GM12878 (cell line): ENCODE measurements around the gene DNAJC5. TPM values are rescaled to one million over a fixed set of nuclear protein-coding genes. Genes with fewer than 3 reads are reported as not detected.
"Not testable (repeated sequence)": the region's sequence is repeated elsewhere in the genome, so short reads cannot be mapped to it uniquely, and the experiment has no call there.

ENCODE experiments used
- ATAC-seq: fragments of 200-7000 bp; cut with Tn5 transposase; 3 replicates; pipeline ENCODE4 v1.9.1; 2020; ENCODE audit warnings: mild to moderate bottlenecking, moderate library complexity
- BruUV-seq: library from RNA; stranded (reverse); fragments of 400-500 nt; replicated peaks from 2 replicates; lab custom pipeline; 2021; lab: Mats Ljungman, UMichigan
- CTCF ChIA-PET: fragments of 300-600 bp; sonication (Branson Sonifier 250); formaldehyde crosslinking; extraction: SDS; loops from one replicate; lab custom pipeline; 2021; ENCODE audit warnings: inconsistent platforms; lab: Yijun Ruan, JAX
- POLR2A ChIA-PET: fragments of 350-600 bp; formaldehyde crosslinking; extraction: SDS; loops from one replicate; lab custom pipeline; 2021; ENCODE audit warnings: inconsistent platforms; lab: Charles Lee
- RAD21 ChIA-PET: fragments of 300-600 bp; sonication (Branson Sonifier 250); formaldehyde crosslinking; loops from one replicate; lab custom pipeline; 2023; ENCODE audit warnings: antibody characterized with exemption; ENCODE audit not compliant: unreplicated experiment; lab: Charles Lee
- SMC1A ChIA-PET: fragments of 300-600 bp; sonication (Branson Sonifier 250); formaldehyde crosslinking; loops from one replicate; lab custom pipeline; 2023; ENCODE audit not compliant: unreplicated experiment, uncharacterized antibody; lab: Charles Lee
- DNase-seq: peaks from one replicate; pipeline ENCODE4 v3.0.0-alpha.2; 2011; ENCODE audit warnings: low read depth, low spot score
- FAIRE-seq: peaks from 3 replicates; lab custom pipeline; 2011; peaks lifted over from hg19 to GRCh38; lab: Jason Lieb, UNC
- H2AFZ ChIP-seq: 2 replicates; pipeline ENCODE4 v1.6.0; 2011; ENCODE audit warnings: low read depth, low read length, control low read depth; ENCODE audit not compliant: control insufficient read depth
- H3K27ac ChIP-seq: 2 replicates; pipeline ENCODE4 v1.5.1; 2011; ENCODE audit warnings: control low read depth; ENCODE audit not compliant: control insufficient read depth, insufficient read depth
- H3K27me3 ChIP-seq, 2 experiments: replicated peaks in 1 of 2; 2 replicates each; pipeline versions ENCODE4 v1.6.0 to v1.6.1; 2011; ENCODE audit warnings: low read length in 1 of 2; ENCODE audit not compliant: control insufficient read depth in 2 of 2, insufficient read depth in 2 of 2
- H3K36me3 ChIP-seq, 2 experiments: 2 replicates each; pipeline ENCODE4 v1.5.1; 2011; ENCODE audit warnings: low read length in 1 of 2; ENCODE audit not compliant: control insufficient read depth in 2 of 2, insufficient read depth in 2 of 2
- H3K4me1 ChIP-seq: 2 replicates; pipeline ENCODE4 v1.6.1; 2011; ENCODE audit warnings: mild to moderate bottlenecking, low read length, moderate library complexity, mixed read lengths; ENCODE audit not compliant: control insufficient read depth, insufficient read depth
- H3K4me2 ChIP-seq: 2 replicates; pipeline ENCODE4 v1.6.0; 2011; ENCODE audit warnings: control low read depth; ENCODE audit not compliant: control insufficient read depth, insufficient read depth
- H3K4me3 ChIP-seq: fragments of 200-600 bp; sonication (generic); 2 replicates; pipeline ENCODE4 v1.5.1; 2016
- H3K79me2 ChIP-seq: 2 replicates; pipeline ENCODE4 v1.6.0; 2011; ENCODE audit warnings: low read length; ENCODE audit not compliant: control insufficient read depth, insufficient read depth
- H3K9ac ChIP-seq: 2 replicates; pipeline ENCODE4 v1.8.0; 2011; ENCODE audit warnings: low read length, control low read depth, mixed read lengths; ENCODE audit not compliant: control insufficient read depth, insufficient read depth
- H3K9me3 ChIP-seq: replicated peaks from 3 replicates; pipeline ENCODE4 v1.5.1; 2011; ENCODE audit warnings: mild to moderate bottlenecking, low read length; ENCODE audit not compliant: control insufficient read depth, insufficient read depth
- H4K20me1 ChIP-seq: 2 replicates; pipeline ENCODE4 v1.6.0; 2011; ENCODE audit not compliant: control insufficient read depth, insufficient read depth
- CBFB ChIP-seq: IDR thresholded peaks from 2 replicates; pipeline ENCODE4 v1.6.1; 2016; ENCODE audit warnings: antibody characterized with exemption, low read depth
- EP300 ChIP-seq, 2 experiments: fragments of 150-350 bp in 1 of 2; IDR thresholded peaks; 2 replicates each; pipeline ENCODE4 v1.6.1; 2011 to 2012; ENCODE audit warnings: low read depth in 2 of 2, low read length in 2 of 2, borderline replicate concordance in 1 of 2, improper control_type of control experiment in 1 of 2, inconsistent platforms in 1 of 2; ENCODE audit not compliant: control insufficient read depth in 1 of 2
- EZH2 ChIP-seq: IDR thresholded peaks from 2 replicates; pipeline ENCODE4 v1.6.1; 2012; ENCODE audit warnings: low read depth, mild to moderate bottlenecking, control low read depth, inconsistent platforms, low read length, borderline replicate concordance; ENCODE audit not compliant: control insufficient read depth
- JUND ChIP-seq: IDR thresholded peaks from 2 replicates; pipeline ENCODE4 v1.6.1; 2012; ENCODE audit warnings: low read depth, mild to moderate bottlenecking, low read length, improper control_type of control experiment, moderate library complexity
- MYB ChIP-seq: fragments of 150-350 bp; IDR thresholded peaks from 2 replicates; pipeline ENCODE4 v1.6.1; 2014; ENCODE audit warnings: mild to moderate bottlenecking, low read depth, low read length, borderline replicate concordance
- STAT1 ChIP-seq: fragments of 450-650 bp; conservative IDR thresholded peaks from 2 replicates; pipeline ENCODE4 v1.6.1; 2014; ENCODE audit warnings: antibody characterized with exemption, mild to moderate bottlenecking
- YBX1 ChIP-seq: fragments of 450-650 bp; IDR thresholded peaks from 2 replicates; pipeline ENCODE4 v1.6.1; 2016; ENCODE audit warnings: antibody characterized with exemption
- YY1 ChIP-seq: IDR thresholded peaks from 2 replicates; pipeline ENCODE4 v1.6.1; 2011; ENCODE audit warnings: low read depth, mild to moderate bottlenecking, low read length
- WGBS: methylation state at CpG from one replicate; pipeline ENCODE4 v1.1.6; 2016; ENCODE audit warnings: low lambda C conversion rate; ENCODE audit not compliant: insufficient replicate concordance, insufficient coverage; ENCODE audit errors: missing lambda C conversion rate; 5-methylcytosine and 5-hydroxymethylcytosine counted together
- in situ Hi-C: fragments of 300-500 bp; cut with MboI; formaldehyde crosslinking; loops from 9 replicates; pipeline ENCODE4 v1.14.3; 2018; ENCODE audit warnings: mixed read lengths
- intact Hi-C: fragments of 100-400 bp; cut with micrococcal nuclease; formaldehyde crosslinking; loops from one replicate; pipeline ENCODE4 v1.14.2; 2022; ENCODE audit not compliant: unreplicated experiment
- polyA plus RNA-seq, 11 experiments: library from polyadenylated mRNA; depleted of rRNA in 4 of 11; unstranded in 6 of 11; stranded (reverse) in 5 of 11; fragments of >200 nt; fragmentation: Nextera tagmentation in 4 of 11; fragmentation: Illumina TruSeq in 1 of 11; extraction: Ambion mirVana in 4 of 11; extraction: Trizol in 1 of 11; gene quantifications; 1 replicate in 1 of 11; 2 replicates in 10 of 11; pipeline versions ENCODE4 v1.2.1 to v1.2.3, GENCODE V29; 2011 to 2016; ENCODE audit warnings: inconsistent platforms in 2 of 11, missing spikeins in 2 of 11, low read depth in 1 of 11
- total RNA-seq, 4 experiments: library from RNA; depleted of rRNA in 3 of 4; stranded (reverse); fragments of >200 nt in 3 of 4; fragmentation: Illumina TruSeq in 1 of 4; extraction: Trizol in 1 of 4; gene quantifications; 2 replicates each; pipeline versions ENCODE4 v1.2.1 to v1.2.3, GENCODE V29; 2013 to 2021
- TF ChIP-seq, protein P1 (sequence below): fragments of 450-650 bp; conservative IDR thresholded peaks from 2 replicates; pipeline ENCODE4 v1.6.1; 2017; ENCODE audit warnings: mild to moderate bottlenecking, moderate library complexity
- TF ChIP-seq, protein P2 (sequence below), 3 experiments: IDR thresholded peaks in 2 of 3; conservative IDR thresholded peaks in 1 of 3; 2 replicates each; pipeline ENCODE4 v1.5.1; 2011; ENCODE audit warnings: low read depth in 3 of 3, low read length in 3 of 3, mild to moderate bottlenecking in 3 of 3, control low read depth in 2 of 3, moderate library complexity in 2 of 3, inconsistent platforms in 1 of 3, mixed read lengths in 1 of 3; ENCODE audit not compliant: control insufficient read depth in 2 of 3, insufficient read depth in 1 of 3; ENCODE audit errors: extremely low read depth in 1 of 3

DNAJC5 gene
- total and polyA plus RNA-seq, 10 of the 15 experiments (the other 5 are each of a cell fraction or from before 2014, with no cell fraction given) = 0.69 to 36.8 (median 17.0) TPM

DNA sequence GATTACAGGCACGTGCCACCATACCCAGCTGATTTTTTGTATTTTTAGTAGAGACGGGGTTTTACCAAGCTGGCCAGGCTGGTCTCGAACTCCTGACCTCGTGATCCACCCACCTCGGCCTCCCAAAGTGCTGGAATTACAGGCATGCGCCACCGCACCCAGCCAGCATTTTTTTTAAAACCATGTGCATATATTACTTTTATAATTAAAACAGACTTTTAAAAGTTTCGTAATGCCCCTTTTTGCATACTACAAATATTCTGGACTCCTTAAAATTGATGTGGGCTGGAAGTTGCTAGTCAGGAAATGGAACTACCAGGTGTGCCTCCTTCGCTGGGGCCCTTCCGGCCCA lies 77.0 kb downstream of the DNAJC5 start:
- BruUV-seq, H3K9ac ChIP-seq, H3K4me2 ChIP-seq, H3K27me3 ChIP-seq, in situ Hi-C loops, ATAC-seq, DNase-seq, H4K20me1 ChIP-seq, H3K4me3 ChIP-seq, H2AFZ ChIP-seq, FAIRE-seq, SMC1A ChIA-PET, H3K27ac ChIP-seq, RAD21 ChIA-PET, H3K9me3 ChIP-seq: not testable (repeated sequence)
- intact Hi-C loops = loop anchor here (2.0 to 5.0 kb wide), 2 partner anchors 15 to 435 kb away; partner anchors contain the start of genes PTK6 and UCKL1
- Histone ChIP-seq H3K36me3 (peaks cover 8 to 15% of the 10 kb centered on the region in 2 experiments; a peak in 3 of 4 replicates), H3K79me2 (peaks cover 17% of the 10 kb centered on the region), H3K4me1 (peaks cover 13% of the 10 kb centered on the region)
- ChIA-PET CTCF (interaction anchor here (0.7 to 3.2 kb wide), 2 partner anchors 9 to 15 kb away, joined by 5 to 12 read pairs; partner anchors contain the start of genes PRPF6 and UCKL1), POLR2A (interaction anchor here (0.6 kb wide), 2 partner anchors 70 to 917 kb away, joined by 4 to 5 read pairs; no protein-coding TSS in a partner anchor)
- 73% methylated on average over 10 of the region's 10 CpGs for WGBS

DNA sequence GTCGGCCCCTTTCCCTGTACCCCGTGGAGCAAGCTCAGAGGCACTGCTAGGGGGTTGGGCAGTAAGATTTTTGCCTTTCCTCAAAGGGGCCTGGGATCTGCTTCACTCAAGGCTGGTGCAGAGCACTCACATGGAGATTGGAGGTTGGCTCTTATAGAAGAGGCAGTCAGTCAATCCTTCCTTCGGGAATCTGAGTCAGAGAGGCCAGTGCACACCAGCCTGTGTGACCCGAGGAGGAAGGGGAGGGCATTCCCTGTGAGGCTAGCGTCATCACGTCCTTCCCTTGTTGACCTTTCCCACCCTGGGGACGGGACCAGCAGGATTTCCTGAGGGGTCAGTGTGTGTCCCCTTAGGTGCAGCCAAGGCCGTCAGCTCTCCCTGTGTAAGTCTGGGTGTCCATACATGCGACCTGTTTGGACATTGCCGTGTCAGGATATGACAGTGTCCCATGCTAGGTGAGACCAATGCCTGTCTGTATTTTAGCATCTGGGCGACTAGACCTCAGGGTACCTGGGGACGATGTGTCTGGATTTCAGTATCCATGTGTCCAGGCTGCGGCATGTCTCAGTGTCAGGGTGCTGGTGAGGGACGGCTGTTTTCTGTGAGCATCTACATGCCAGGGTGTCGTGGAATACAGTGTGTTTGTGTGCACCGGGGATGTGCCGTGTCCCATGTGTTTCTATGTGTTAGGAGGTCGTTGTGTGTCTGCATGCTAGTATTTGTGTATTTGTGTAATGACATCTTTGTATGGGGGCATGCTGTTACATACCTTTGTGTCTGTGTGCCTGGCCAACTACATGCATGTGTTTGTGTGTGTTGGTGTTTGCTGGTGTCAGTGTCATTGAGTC lies 77.6 kb downstream of the DNAJC5 start:
- intact Hi-C loops = loop anchor here (2.0 to 5.0 kb wide), 2 partner anchors 16 to 435 kb away; partner anchors contain the start of genes PTK6 and UCKL1
- Histone ChIP-seq H3K27me3 (no peaks in the 10 kb centered on the region), H3K9me3 (no peaks in the 10 kb centered on the region), H3K27ac (no peak overlapping the region), H2AFZ (no peak overlapping the region), H3K36me3 (peaks cover 8 to 15% of the 10 kb centered on the region in 2 experiments; a peak in 3 of 4 replicates), H3K4me2 (no peak overlapping the region), H4K20me1 (no peaks in the 10 kb centered on the region), H3K4me1 (peaks cover 17% of the 10 kb centered on the region), H3K9ac (no peak overlapping the region), H3K79me2 (peaks cover 22% of the 10 kb centered on the region), H3K4me3 (no peak overlapping the region)
- ATAC-seq = no peak
- POLR2A ChIA-PET = no interaction called here
- in situ Hi-C loops = no loop called here
- CTCF ChIA-PET = interaction anchor here (0.7 to 3.2 kb wide), 6 partner anchors 8 to 107 kb away, joined by 3 to 12 read pairs (median 6); partner anchors contain the start of genes PRPF6, TPD52L2 and UCKL1
- SMC1A ChIA-PET = interaction anchor here (2.0 kb wide), 1 partner anchor 16 kb away, joined by 7 read pairs; the partner anchor contains the start of gene UCKL1
- WGBS = 67% methylated on average over 18 of the region's 18 CpGs
- no peak for DNase-seq
- FAIRE-seq = no peak
- RAD21 ChIA-PET = interaction anchor here (1.6 to 1.8 kb wide), 2 partner anchors 15 to 435 kb away, joined by 6 to 8 read pairs; partner anchors contain the start of gene PTK6
- BruUV-seq = no TSS peak
- TF ChIP-seq JUND = no peak
- TF ChIP-seq EP300 (IDR thresholded peaks at IDR 0.05; ENCODE audit: borderline replicate concordance in 1 of 2, control insufficient read depth in 1 of 2, low read depth in 2 of 2, low read length in 2 of 2) = no peak
- TF ChIP-seq, protein P1, sequence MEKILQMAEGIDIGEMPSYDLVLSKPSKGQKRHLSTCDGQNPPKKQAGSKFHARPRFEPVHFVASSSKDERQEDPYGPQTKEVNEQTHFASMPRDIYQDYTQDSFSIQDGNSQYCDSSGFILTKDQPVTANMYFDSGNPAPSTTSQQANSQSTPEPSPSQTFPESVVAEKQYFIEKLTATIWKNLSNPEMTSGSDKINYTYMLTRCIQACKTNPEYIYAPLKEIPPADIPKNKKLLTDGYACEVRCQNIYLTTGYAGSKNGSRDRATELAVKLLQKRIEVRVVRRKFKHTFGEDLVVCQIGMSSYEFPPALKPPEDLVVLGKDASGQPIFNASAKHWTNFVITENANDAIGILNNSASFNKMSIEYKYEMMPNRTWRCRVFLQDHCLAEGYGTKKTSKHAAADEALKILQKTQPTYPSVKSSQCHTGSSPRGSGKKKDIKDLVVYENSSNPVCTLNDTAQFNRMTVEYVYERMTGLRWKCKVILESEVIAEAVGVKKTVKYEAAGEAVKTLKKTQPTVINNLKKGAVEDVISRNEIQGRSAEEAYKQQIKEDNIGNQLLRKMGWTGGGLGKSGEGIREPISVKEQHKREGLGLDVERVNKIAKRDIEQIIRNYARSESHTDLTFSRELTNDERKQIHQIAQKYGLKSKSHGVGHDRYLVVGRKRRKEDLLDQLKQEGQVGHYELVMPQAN = no peak
- no peak for TF ChIP-seq STAT1
- TF ChIP-seq, protein P2, sequence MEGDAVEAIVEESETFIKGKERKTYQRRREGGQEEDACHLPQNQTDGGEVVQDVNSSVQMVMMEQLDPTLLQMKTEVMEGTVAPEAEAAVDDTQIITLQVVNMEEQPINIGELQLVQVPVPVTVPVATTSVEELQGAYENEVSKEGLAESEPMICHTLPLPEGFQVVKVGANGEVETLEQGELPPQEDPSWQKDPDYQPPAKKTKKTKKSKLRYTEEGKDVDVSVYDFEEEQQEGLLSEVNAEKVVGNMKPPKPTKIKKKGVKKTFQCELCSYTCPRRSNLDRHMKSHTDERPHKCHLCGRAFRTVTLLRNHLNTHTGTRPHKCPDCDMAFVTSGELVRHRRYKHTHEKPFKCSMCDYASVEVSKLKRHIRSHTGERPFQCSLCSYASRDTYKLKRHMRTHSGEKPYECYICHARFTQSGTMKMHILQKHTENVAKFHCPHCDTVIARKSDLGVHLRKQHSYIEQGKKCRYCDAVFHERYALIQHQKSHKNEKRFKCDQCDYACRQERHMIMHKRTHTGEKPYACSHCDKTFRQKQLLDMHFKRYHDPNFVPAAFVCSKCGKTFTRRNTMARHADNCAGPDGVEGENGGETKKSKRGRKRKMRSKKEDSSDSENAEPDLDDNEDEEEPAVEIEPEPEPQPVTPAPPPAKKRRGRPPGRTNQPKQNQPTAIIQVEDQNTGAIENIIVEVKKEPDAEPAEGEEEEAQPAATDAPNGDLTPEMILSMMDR (IDR thresholded peaks at IDR 0.05 in 2 of 3, conservative IDR thresholded peaks at IDR 0.05 in 1 of 3; ENCODE audit: control insufficient read depth in 2 of 3, extremely low read depth in 1 of 3, insufficient read depth in 1 of 3, low read depth in 3 of 3, low read length in 3 of 3) = no peak
- no peak for TF ChIP-seq YBX1
- no peak for TF ChIP-seq MYB
- no peak for TF ChIP-seq EZH2
- TF ChIP-seq YY1 = no peak
- no peak for TF ChIP-seq CBFB
